Measurements from ENCODE around the gene ARRDC5. TPM values are rescaled to one million over a fixed set of nuclear protein-coding genes. Genes with fewer than 3 reads are reported as not detected.

ARRDC5 gene
- total and polyA plus RNA-seq, 2 of the 8 experiments (the other 6 are each of a cell fraction or from before 2014, with no cell fraction given): not detected

GRCh38 chr19:4933528-4933927, 30.8 kb upstream of the ARRDC5 start (continued):
- TF ChIP-seq RAD21 (IDR thresholded peaks at IDR 0.05 in 1 of 2, conservative IDR thresholded peaks at IDR 0.05 in 1 of 2; ENCODE audit: low read depth in 2 of 2, low read length in 2 of 2): no peak
- no peak for TF ChIP-seq RFX5 (IDR thresholded peaks at IDR 0.05; ENCODE audit: borderline replicate concordance, low read depth, low read length)
- no peak for TF ChIP-seq EP300 (IDR thresholded peaks at IDR 0.05; ENCODE audit: borderline replicate concordance in 1 of 2, low read depth in 2 of 2, low read length in 2 of 2)
- no peak for TF ChIP-seq SP2 (IDR thresholded peaks at IDR 0.05; ENCODE audit: low read length)
- TF ChIP-seq SRF (IDR thresholded peaks at IDR 0.05; ENCODE audit: low read depth, low read length): no peak
- no peak for TF ChIP-seq SIN3A (conservative IDR thresholded peaks at IDR 0.05 in 1 of 2, IDR thresholded peaks at IDR 0.05 in 1 of 2; ENCODE audit: low read depth in 1 of 2, low read length in 2 of 2)

Measured in H1 (cell line).